Panc1 (cell line): ENCODE data around the gene ZCCHC2. TPM values are rescaled to one million over a fixed set of nuclear protein-coding genes. Genes with fewer than 3 reads are reported as not detected.

Source experiments
- ATAC-seq: fragments of 200-7000 bp; cut with Tn5 transposase; 2 replicates; pipeline ENCODE4 v1.9.1; 2020; ENCODE audit warnings: mild to moderate bottlenecking, moderate library complexity
- BruUV-seq: library from RNA; stranded (reverse); fragments of 400-500 nt; replicated peaks from 2 replicates; lab custom pipeline; 2021; lab: Mats Ljungman, UMichigan
- CTCF ChIA-PET: fragments of 300-600 bp; sonication (Branson Sonifier 250); formaldehyde crosslinking; loops from one replicate; lab custom pipeline; 2022; ENCODE audit warnings: antibody characterized with exemption; lab: Charles Lee
- POLR2A ChIA-PET: fragments of 300-600 bp; sonication (Branson Sonifier 250); formaldehyde crosslinking; loops from one replicate; lab custom pipeline; 2022; ENCODE audit warnings: antibody characterized with exemption; lab: Charles Lee
- DNase-seq: peaks from one replicate; pipeline ENCODE4 v3.0.0-alpha.2; 2010; ENCODE audit warnings: low read depth, low spot score
- H3K27ac ChIP-seq: 2 replicates; pipeline ENCODE4 v1.5.1; 2011; ENCODE audit warnings: mild to moderate bottlenecking, low read length, inconsistent platforms
- H3K27me3 ChIP-seq: fragments of 200-500 bp; sonication (Bioruptor generic); 2 replicates; pipeline ENCODE4 v1.6.0; 2014; ENCODE audit warnings: low read length, inconsistent platforms; ENCODE audit not compliant: control insufficient read depth, insufficient read depth
- H3K36me3 ChIP-seq: fragments of 200-500 bp; sonication (Bioruptor generic); 2 replicates; pipeline ENCODE4 v1.5.1; 2014; ENCODE audit warnings: inconsistent platforms, mild to moderate bottlenecking, low read length, moderate library complexity; ENCODE audit not compliant: control insufficient read depth, insufficient read depth
- H3K4me1 ChIP-seq: 2 replicates; pipeline ENCODE4 v1.5.1; 2011; ENCODE audit warnings: inconsistent platforms, mild to moderate bottlenecking, low read length, moderate library complexity; ENCODE audit not compliant: control insufficient read depth, insufficient read depth
- H3K4me3 ChIP-seq, 2 experiments: 2 replicates each; pipeline ENCODE4 v1.5.1; 2011 to 2012; ENCODE audit warnings: low read depth in 2 of 2, low read length in 2 of 2, mild to moderate bottlenecking in 2 of 2, inconsistent platforms in 1 of 2, moderate library complexity in 1 of 2
- H3K9me3 ChIP-seq: fragments of 200-500 bp; sonication (Bioruptor generic); 2 replicates; pipeline ENCODE4 v1.5.1; 2014; ENCODE audit warnings: low read depth, mild to moderate bottlenecking, inconsistent platforms, low read length, moderate library complexity; ENCODE audit not compliant: control insufficient read depth, insufficient read depth
- CTCF ChIP-seq: fragments of 450-650 bp; IDR thresholded peaks from 2 replicates; pipeline ENCODE4 v1.5.1; 2017; ENCODE audit warnings: mild to moderate bottlenecking
- POLR2AphosphoS5 ChIP-seq: IDR thresholded peaks from 2 replicates; pipeline ENCODE4 v1.6.1; 2012; ENCODE audit warnings: mild to moderate bottlenecking, low read depth, low read length, moderate library complexity
- REST ChIP-seq, 2 experiments: IDR thresholded peaks; 2 replicates each; pipeline ENCODE4 v1.6.1; 2011 to 2012; ENCODE audit warnings: low read depth in 2 of 2, control low read depth in 1 of 2, low read length in 1 of 2, mild to moderate bottlenecking in 1 of 2, moderate library complexity in 1 of 2; ENCODE audit not compliant: insufficient read depth in 1 of 2
- SIN3A ChIP-seq: IDR thresholded peaks from 2 replicates; pipeline ENCODE4 v1.6.1; 2012; ENCODE audit warnings: low read depth, mild to moderate bottlenecking, low read length, moderate library complexity, borderline replicate concordance; ENCODE audit not compliant: insufficient read depth
- TCF7L2 ChIP-seq: IDR thresholded peaks from 2 replicates; pipeline ENCODE4 v1.6.1; 2011; ENCODE audit warnings: mild to moderate bottlenecking, low read depth, low read length, inconsistent platforms
- in situ Hi-C: cut with HindIII; loops from 2 replicates; pipeline ENCODE4 v1.10.0; 2016; ENCODE audit warnings: low sequenced_read_pairs, low pct_unique_long_range_greater_than_20kb
- intact Hi-C: fragments of 100-400 bp; cut with micrococcal nuclease; formaldehyde crosslinking; loops from one replicate; pipeline ENCODE4 v1.10.0; 2022; ENCODE audit not compliant: unreplicated experiment
- total RNA-seq: library from RNA; stranded (reverse); gene quantifications from one replicate; pipeline ENCODE4 v1.2.1, GENCODE V29; 2021; ENCODE audit not compliant: unreplicated experiment

The ZCCHC2 gene
- total RNA-seq, 1 experiment from 2014 or later = 18.2 TPM

DNA sequence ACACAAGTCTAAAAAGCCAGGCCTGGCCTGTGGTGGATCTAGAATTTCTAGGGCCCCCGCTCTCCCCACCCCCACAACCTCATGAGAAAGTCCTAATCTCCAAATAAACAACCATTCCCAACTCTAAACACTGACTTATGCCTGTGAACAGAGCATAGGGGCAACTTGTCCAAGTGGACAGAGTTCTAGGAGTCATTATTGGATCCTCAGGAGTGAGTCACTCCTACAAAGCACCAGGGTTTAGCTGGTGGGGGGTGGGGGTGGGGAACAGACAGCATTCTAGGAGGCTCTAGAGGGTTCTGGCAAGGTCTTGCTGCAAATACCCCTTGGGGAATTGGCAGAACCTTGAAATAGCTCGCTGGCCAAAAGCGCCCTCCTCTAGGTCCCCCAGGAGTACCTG, 83.3 kb downstream of the ZCCHC2 start:
- in situ Hi-C loops = no loop called here
- ChIA-PET CTCF (interaction anchor here (0.5 kb wide), 1 partner anchor 269 kb away, joined by 4 read pairs; no protein-coding TSS in a partner anchor), POLR2A (no interaction called here)
- Histone ChIP-seq H3K9me3 (no peaks in the 10 kb centered on the region), H3K4me3 (no peak overlapping the region), H3K36me3 (no peaks in the 10 kb centered on the region), H3K27me3 (no peaks in the 10 kb centered on the region), H3K27ac (no peak overlapping the region), H3K4me1 (no peaks in the 10 kb centered on the region)
- no TSS peak for BruUV-seq
- intact Hi-C loops = no loop called here
- DNase-seq (no peak), ATAC-seq (no peak)
- TF ChIP-seq CTCF (no peak), REST (IDR thresholded peaks at IDR 0.05; ENCODE audit: insufficient read depth in 1 of 2, low read depth in 2 of 2, low read length in 1 of 2) (no peak), TCF7L2 (no peak), SIN3A (no peak), POLR2AphosphoS5 (no peak)

- CTCF ChIA-PET = no interaction called here
Measured at GRCh38 chr18:62607302-62607701, 84.5 kb downstream of the ZCCHC2 start.

More at GRCh38 chr18:62607302-62607701, 84.5 kb downstream of the ZCCHC2 start:
- DNase-seq = no peak
- no TSS peak for BruUV-seq
- H3K9me3 ChIP-seq = no peaks in the 10 kb centered on the region
- in situ Hi-C loops = no loop called here
- POLR2A ChIA-PET = no interaction called here
- H3K4me3 ChIP-seq = no peak overlapping the region
- TF ChIP-seq TCF7L2 (no peak), CTCF (no peak), SIN3A (no peak), REST (IDR thresholded peaks at IDR 0.05; ENCODE audit: insufficient read depth in 1 of 2, low read depth in 2 of 2, low read length in 1 of 2) (no peak), POLR2AphosphoS5 (no peak)
- H3K36me3 ChIP-seq = no peaks in the 10 kb centered on the region
- intact Hi-C loops = no loop called here
- no peaks in the 10 kb centered on the region for H3K4me1 ChIP-seq
- ATAC-seq = no peak
- no peaks in the 10 kb centered on the region for H3K27me3 ChIP-seq
- H3K27ac ChIP-seq = no peak overlapping the region
